Tibial nerve (tissue), 4 donors: Measurements from ENCODE around the gene ADAMTS4.

Source experiments
- EP300 ChIP-seq, 2 donors: sonication (generic); formaldehyde crosslinking; IDR thresholded peaks; one replicate each; pipeline ENCODE4 v1.6.1; 2017; ENCODE audit warnings: antibody characterized with exemption in 2 of 2, mild to moderate bottlenecking in 1 of 2
- TF ChIP-seq, protein P1 (sequence below), 5 experiments: fragments of 200-600 bp in 3 of 5; fragments of 450-650 bp in 2 of 5; sonication (generic) in 3 of 5; IDR thresholded peaks; one replicate each; pipeline ENCODE4 v1.5.1; 2016 to 2019; ENCODE audit warnings: antibody characterized with exemption in 5 of 5, mild to moderate bottlenecking in 3 of 5, moderate library complexity in 2 of 5

DNA sequence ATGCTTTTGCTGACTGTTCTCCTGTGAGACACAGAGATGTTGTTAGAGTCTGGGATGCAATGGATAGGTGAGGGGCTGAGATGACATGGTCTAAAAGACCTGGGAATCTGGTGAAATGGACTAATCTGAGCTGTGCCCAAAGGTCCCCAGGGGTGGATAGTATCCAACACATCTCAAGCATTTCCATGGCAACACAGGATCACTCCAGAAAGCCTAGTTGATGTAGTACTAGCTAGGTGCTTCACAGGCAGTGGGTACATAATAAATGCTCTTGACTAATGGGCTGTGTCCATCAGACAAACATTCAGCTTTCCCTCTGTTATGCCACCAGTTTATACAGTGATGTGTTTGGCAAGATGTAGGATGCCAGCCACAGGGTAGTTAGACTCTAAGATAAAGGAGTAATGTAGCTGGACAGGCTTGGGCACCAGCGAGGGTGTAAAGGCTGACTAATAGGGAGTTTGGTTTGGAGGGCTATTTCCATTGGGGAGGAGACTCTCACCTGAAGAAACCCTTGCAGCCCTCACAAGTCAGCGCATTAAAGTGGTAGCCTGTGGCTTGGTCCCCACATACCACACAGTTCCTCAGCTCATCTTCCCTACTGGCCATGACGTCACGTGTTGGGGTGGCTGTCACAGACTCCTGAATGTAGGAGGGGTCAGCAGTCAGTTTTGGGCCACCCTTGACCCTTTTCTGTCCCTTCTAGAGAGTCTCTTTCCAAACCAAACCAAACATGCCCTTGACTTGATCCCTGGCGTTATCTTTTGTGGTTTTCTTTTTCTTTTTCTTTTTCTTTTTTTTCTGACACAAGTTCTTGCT lies 37.3 kb upstream of the ADAMTS4 start:
- TF ChIP-seq, protein P1, sequence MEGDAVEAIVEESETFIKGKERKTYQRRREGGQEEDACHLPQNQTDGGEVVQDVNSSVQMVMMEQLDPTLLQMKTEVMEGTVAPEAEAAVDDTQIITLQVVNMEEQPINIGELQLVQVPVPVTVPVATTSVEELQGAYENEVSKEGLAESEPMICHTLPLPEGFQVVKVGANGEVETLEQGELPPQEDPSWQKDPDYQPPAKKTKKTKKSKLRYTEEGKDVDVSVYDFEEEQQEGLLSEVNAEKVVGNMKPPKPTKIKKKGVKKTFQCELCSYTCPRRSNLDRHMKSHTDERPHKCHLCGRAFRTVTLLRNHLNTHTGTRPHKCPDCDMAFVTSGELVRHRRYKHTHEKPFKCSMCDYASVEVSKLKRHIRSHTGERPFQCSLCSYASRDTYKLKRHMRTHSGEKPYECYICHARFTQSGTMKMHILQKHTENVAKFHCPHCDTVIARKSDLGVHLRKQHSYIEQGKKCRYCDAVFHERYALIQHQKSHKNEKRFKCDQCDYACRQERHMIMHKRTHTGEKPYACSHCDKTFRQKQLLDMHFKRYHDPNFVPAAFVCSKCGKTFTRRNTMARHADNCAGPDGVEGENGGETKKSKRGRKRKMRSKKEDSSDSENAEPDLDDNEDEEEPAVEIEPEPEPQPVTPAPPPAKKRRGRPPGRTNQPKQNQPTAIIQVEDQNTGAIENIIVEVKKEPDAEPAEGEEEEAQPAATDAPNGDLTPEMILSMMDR (IDR thresholded peaks at IDR 0.05): no peak
- TF ChIP-seq EP300 (IDR thresholded peaks at IDR 0.05): no peak
